IMR-90 (cell line): ENCODE measurements around the gene MGRN1. TPM values are rescaled to one million over a fixed set of nuclear protein-coding genes. Genes with fewer than 3 reads are reported as not detected.

Experiments
- ATAC-seq: fragments of 200-7000 bp; cut with Tn5 transposase; 2 replicates; pipeline ENCODE4 v1.9.1; 2020; ENCODE audit warnings: low read depth, mild to moderate bottlenecking, moderate library complexity
- BruUV-seq: library from RNA; stranded (reverse); fragments of 400-500 nt; replicated peaks from 2 replicates; lab custom pipeline; 2021; lab: Mats Ljungman, UMichigan
- CTCF ChIA-PET: fragments of 300-600 bp; formaldehyde crosslinking; extraction: SDS; loops from one replicate; lab custom pipeline; 2021; ENCODE audit warnings: antibody characterized with exemption; lab: Yijun Ruan, JAX
- POLR2A ChIA-PET: fragments of 300-600 bp; sonication (Branson Sonifier 250); formaldehyde crosslinking; loops from one replicate; lab custom pipeline; 2022; ENCODE audit warnings: antibody characterized with exemption; ENCODE audit not compliant: unreplicated experiment; lab: Charles Lee
- DNase-seq: peaks from one replicate; pipeline ENCODE4 v3.0.0; 2013
- H2AFZ ChIP-seq: replicated peaks from 2 replicates; pipeline ENCODE3; 2013; ENCODE audit warnings: low read length, mild to moderate bottlenecking; ENCODE audit not compliant: poor library complexity
- H2AK5ac ChIP-seq: 2 replicates; pipeline ENCODE4 v1.6.1; 2013; ENCODE audit warnings: low read depth, low read length, inconsistent platforms
- H2AK9ac ChIP-seq: replicated peaks from 2 replicates; pipeline ENCODE3; 2013; ENCODE audit warnings: mild to moderate bottlenecking, low read depth, low read length, moderate library complexity; ENCODE audit not compliant: poor library complexity
- H2BK120ac ChIP-seq: 2 replicates; pipeline ENCODE4 v1.6.1; 2013; ENCODE audit warnings: low read depth, low read length, inconsistent platforms
- H2BK15ac ChIP-seq: 3 replicates; pipeline ENCODE4 v1.6.1; 2013; ENCODE audit warnings: low read depth, low read length, inconsistent platforms
- H2BK20ac ChIP-seq: 2 replicates; pipeline ENCODE4 v1.6.1; 2013; ENCODE audit warnings: low read depth, mild to moderate bottlenecking, inconsistent platforms, low read length, moderate library complexity
- H2BK5ac ChIP-seq: 2 replicates; pipeline ENCODE4 v1.6.1; 2013; ENCODE audit warnings: mild to moderate bottlenecking, low read depth, low read length, inconsistent platforms; ENCODE audit not compliant: poor library complexity, severe bottlenecking
- H3K14ac ChIP-seq: replicated peaks from 2 replicates; pipeline ENCODE4 v1.6.1; 2013; ENCODE audit warnings: low read depth, low read length, inconsistent platforms
- H3K18ac ChIP-seq: 2 replicates; pipeline ENCODE4 v1.6.1; 2013; ENCODE audit warnings: low read depth, low read length, control low read depth
- H3K23ac ChIP-seq: 2 replicates; pipeline ENCODE4 v1.6.1; 2013; ENCODE audit warnings: low read depth, low read length, inconsistent platforms
- H3K27ac ChIP-seq: 2 replicates; pipeline ENCODE4 v1.5.1; 2013; ENCODE audit warnings: mild to moderate bottlenecking, control low read depth, low read length; ENCODE audit not compliant: insufficient read depth
- H3K27me3 ChIP-seq: 2 replicates; pipeline ENCODE4 v1.6.1; 2013; ENCODE audit warnings: low read length; ENCODE audit not compliant: control insufficient read depth, insufficient read depth
- H3K36me3 ChIP-seq: 2 replicates; pipeline ENCODE4 v1.6.1; 2013; ENCODE audit warnings: low read length, mixed read lengths; ENCODE audit not compliant: control insufficient read depth, insufficient read depth
- H3K4ac ChIP-seq: 2 replicates; pipeline ENCODE4 v1.6.1; 2013; ENCODE audit warnings: low read depth, low read length, inconsistent platforms
- H3K4me1 ChIP-seq: 2 replicates; pipeline ENCODE4 v1.6.1; 2013; ENCODE audit warnings: low read length, mixed read lengths; ENCODE audit not compliant: control insufficient read depth, insufficient read depth
- H3K4me2 ChIP-seq: 2 replicates; pipeline ENCODE4 v1.6.1; 2013; ENCODE audit warnings: low read depth, mild to moderate bottlenecking, control low read depth, low read length, moderate library complexity
- H3K4me3 ChIP-seq: 2 replicates; pipeline ENCODE4 v1.5.1; 2013; ENCODE audit warnings: low read depth, mild to moderate bottlenecking, control low read depth, low read length, moderate library complexity; ENCODE audit not compliant: insufficient read depth
- H3K56ac ChIP-seq: 2 replicates; pipeline ENCODE4 v1.6.1; 2013; ENCODE audit warnings: low read length, inconsistent platforms; ENCODE audit not compliant: insufficient read depth; ENCODE audit errors: extremely low read depth
- H3K79me1 ChIP-seq, 2 experiments: 2 replicates each; pipeline ENCODE4 v1.6.1; 2013; ENCODE audit warnings: low read length in 2 of 2, inconsistent platforms in 1 of 2, low read depth in 1 of 2
- H3K9ac ChIP-seq: 2 replicates; pipeline ENCODE4 v1.6.1; 2013; ENCODE audit warnings: low read depth, low read length, control low read depth
- H3K9me1 ChIP-seq: 2 replicates; pipeline ENCODE4 v1.6.1; 2013; ENCODE audit warnings: low read length, inconsistent platforms; ENCODE audit not compliant: insufficient read depth
- H3K9me3 ChIP-seq: 2 replicates; pipeline ENCODE4 v1.6.1; 2013; ENCODE audit warnings: low read length; ENCODE audit not compliant: control insufficient read depth, insufficient read depth
- H4K20me1 ChIP-seq: 2 replicates; pipeline ENCODE4 v1.6.1; 2013; ENCODE audit warnings: low read length, inconsistent platforms; ENCODE audit not compliant: insufficient read depth
- H4K5ac ChIP-seq: 2 replicates; pipeline ENCODE4 v1.6.1; 2013; ENCODE audit warnings: mild to moderate bottlenecking, low read depth, low read length, control low read depth
- H4K8ac ChIP-seq, 2 experiments: 2 replicates each; pipeline ENCODE4 v1.6.1; 2013; ENCODE audit warnings: low read depth in 2 of 2, low read length in 2 of 2, control low read depth in 1 of 2, inconsistent platforms in 1 of 2
- H4K91ac ChIP-seq: 2 replicates; pipeline ENCODE4 v1.6.1; 2013; ENCODE audit warnings: low read depth, low read length, inconsistent platforms; ENCODE audit not compliant: insufficient read depth
- CEBPB ChIP-seq: IDR thresholded peaks from 2 replicates; pipeline ENCODE4 v1.6.1; 2012; ENCODE audit warnings: low read depth, low read length, improper control_type of control experiment
- CHD1 ChIP-seq: IDR thresholded peaks from 2 replicates; pipeline ENCODE4 v1.6.1; 2012; ENCODE audit warnings: low read depth, low read length, improper control_type of control experiment
- ELK1 ChIP-seq: fragments of 150-350 bp; IDR thresholded peaks from 2 replicates; pipeline ENCODE4 v1.6.1; 2016; ENCODE audit warnings: low read depth, mild to moderate bottlenecking, low read length, moderate library complexity, borderline replicate concordance
- FOS ChIP-seq: fragments of 150-350 bp; IDR thresholded peaks from 2 replicates; pipeline ENCODE4 v1.6.1; 2016; ENCODE audit warnings: low read depth, low read length
- MAFK ChIP-seq: IDR thresholded peaks from 2 replicates; pipeline ENCODE4 v1.6.1; 2012; ENCODE audit warnings: low read depth, low read length, improper control_type of control experiment
- MAZ ChIP-seq: IDR thresholded peaks from 2 replicates; pipeline ENCODE4 v1.6.1; 2012; ENCODE audit warnings: low read depth, mild to moderate bottlenecking, low read length, improper control_type of control experiment, moderate library complexity, borderline replicate concordance
- MXI1 ChIP-seq: IDR thresholded peaks from 2 replicates; pipeline ENCODE4 v1.6.1; 2012; ENCODE audit warnings: low read depth, mild to moderate bottlenecking, low read length, moderate library complexity, borderline replicate concordance
- NFE2L2 ChIP-seq: fragments of 150-350 bp; IDR thresholded peaks from 2 replicates; pipeline ENCODE4 v1.6.1; 2016; ENCODE audit warnings: low read depth, mild to moderate bottlenecking, low read length
- POLR2A ChIP-seq: IDR thresholded peaks from 2 replicates; pipeline ENCODE4 v1.6.1; 2012; ENCODE audit warnings: mild to moderate bottlenecking, low read depth, low read length
- RCOR1 ChIP-seq: IDR thresholded peaks from 2 replicates; pipeline ENCODE4 v1.6.1; 2012; ENCODE audit warnings: mild to moderate bottlenecking, low read length, improper control_type of control experiment; ENCODE audit not compliant: insufficient replicate concordance
- RFX5 ChIP-seq: IDR thresholded peaks from 2 replicates; pipeline ENCODE4 v1.8.0; 2012; ENCODE audit warnings: low read depth, mild to moderate bottlenecking, low read length, moderate library complexity
- SMC3 ChIP-seq: fragments of 150-350 bp; IDR thresholded peaks from 2 replicates; pipeline ENCODE4 v1.6.1; 2016; ENCODE audit warnings: low read depth, mild to moderate bottlenecking, antibody characterized with exemption, low read length, moderate library complexity
- USF2 ChIP-seq: fragments of 150-350 bp; IDR thresholded peaks from 2 replicates; pipeline ENCODE4 v1.6.1; 2017; ENCODE audit warnings: mild to moderate bottlenecking, antibody characterized with exemption, low read length, low read depth
- WGBS, 2 experiments: methylation state at CpG; one replicate each; pipeline versions ENCODE4 v1.1.5 to v1.1.7; 2013; ENCODE audit warnings: missing lambda C conversion rate in 2 of 2; ENCODE audit not compliant: insufficient read length in 1 of 2; ENCODE audit errors: extremely low coverage in 2 of 2; 5-methylcytosine and 5-hydroxymethylcytosine counted together
- dilution Hi-C: fragments of 300-500 bp; cut with HindIII; formaldehyde crosslinking; loops from one replicate; pipeline ENCODE4 v1.14.3; 2018; ENCODE audit warnings: low sequenced_read_pairs; ENCODE audit not compliant: unreplicated experiment
- in situ Hi-C: fragments of 300-500 bp; cut with MboI; formaldehyde crosslinking; loops from 3 replicates; pipeline ENCODE4 v1.14.3; 2019; ENCODE audit warnings: low sequenced_read_pairs, inconsistent platforms, mixed read lengths
- intact Hi-C: fragments of 100-400 bp; cut with micrococcal nuclease; formaldehyde crosslinking; loops from 2 replicates; pipeline ENCODE4 v1.10.0; 2022
- polyA plus RNA-seq, 3 experiments: library from polyadenylated mRNA; depleted of rRNA; stranded (reverse); fragments of >200 nt; gene quantifications; 2 replicates each; pipeline ENCODE4 v1.2.3, GENCODE V29; 2012; ENCODE audit warnings: low replicate concordance in 1 of 3
- total RNA-seq: library from RNA; depleted of rRNA; stranded (reverse); fragments of >200 nt; gene quantifications from 2 replicates; pipeline ENCODE4 v1.2.3, GENCODE V29; 2012

MGRN1 gene
- total and polyA plus RNA-seq, 2 of the 4 experiments (the other 2 are of a cell fraction) = 11.7 to 32.7 TPM

- TF ChIP-seq ELK1 = no peak
Observed at GRCh38 chr16:4713663-4714501, 89.3 kb downstream of the MGRN1 start (continued).

GRCh38 chr16:4714996-4715395 lies 90.4 kb downstream of the MGRN1 start:
- no peak overlapping the region for H2BK15ac ChIP-seq
- H3K79me1 ChIP-seq = peaks cover 3 to 25% of the 10 kb centered on the region in 2 experiments; a peak in 3 of 4 replicates
- ChIA-PET CTCF (no interaction called here), POLR2A (no interaction called here)
- H3K9ac ChIP-seq = no peak overlapping the region
- H3K4me3 ChIP-seq = no peak overlapping the region
- H3K18ac ChIP-seq = no peak overlapping the region
- H3K56ac ChIP-seq = no peak overlapping the region
- H2AFZ ChIP-seq = no peak overlapping the region
- H2BK20ac ChIP-seq = no peak overlapping the region
- H3K4me2 ChIP-seq = no peak overlapping the region
- no peak overlapping the region for H4K5ac ChIP-seq
- H4K8ac ChIP-seq = no peak overlapping the region
- peaks cover 3% of the 10 kb centered on the region; the same call in 1 of the 2 replicates for H4K20me1 ChIP-seq
- no CpG with 5 or more reads among the region's 2 CpGs for WGBS, 2 experiments
- H3K9me1 ChIP-seq = peaks cover 3% of the 10 kb centered on the region; the same call in 1 of the 2 replicates
- no peaks in the 10 kb centered on the region for H3K27me3 ChIP-seq
- no peak overlapping the region for H3K4ac ChIP-seq
- H3K36me3 ChIP-seq = peaks cover 29% of the 10 kb centered on the region
- in situ Hi-C loops (no loop called here), dilution Hi-C loops (no loop called here), intact Hi-C loops (no loop called here)
- no peaks in the 10 kb centered on the region for H3K9me3 ChIP-seq
- no peak overlapping the region for H2AK9ac ChIP-seq
- H3K14ac ChIP-seq = no peak overlapping the region
- no TSS peak for BruUV-seq
- no peak overlapping the region for H3K23ac ChIP-seq
- no peak overlapping the region for H4K91ac ChIP-seq
- ATAC-seq = no peak
- no peak for DNase-seq
- H2BK5ac ChIP-seq = no peak overlapping the region
- no peak overlapping the region for H2BK120ac ChIP-seq
- no peaks in the 10 kb centered on the region for H3K4me1 ChIP-seq
- no peak overlapping the region for H2AK5ac ChIP-seq
- no peak overlapping the region for H3K27ac ChIP-seq
- TF ChIP-seq MAZ (no peak), MAFK (no peak), RCOR1 (no peak), MXI1 (no peak), CEBPB (no peak), POLR2A (no peak), RFX5 (no peak), SMC3 (no peak), ELK1 (no peak), CHD1 (no peak), USF2 (no peak), NFE2L2 (no peak), FOS (no peak)
